ENCODE results near the gene C17orf107. TPM values are rescaled to one million over a fixed set of nuclear protein-coding genes. Genes with fewer than 3 reads are reported as not detected.

Gene C17orf107
- total RNA-seq, 1 experiment from 2014 or later, result 2.7 TPM

GRCh38 chr17:4933646-4934045 is 34.3 kb downstream of the C17orf107 start:
- no peaks in the 10 kb centered on the region for H3K27me3 ChIP-seq (replicated peaks; ENCODE audit: insufficient read depth, low read depth, low read length, poor library complexity)
- intact Hi-C loops (cut with micrococcal nuclease; ENCODE audit: unreplicated experiment), result no loop called here
- no peaks in the 10 kb centered on the region for H3K9me3 ChIP-seq (ENCODE audit: low read depth, low read length, poor library complexity, severe bottlenecking)
- H3K27ac ChIP-seq (ENCODE audit: low read depth, low read length, poor library complexity, severe bottlenecking), result no peak overlapping the region
- no peak for DNase-seq (ENCODE audit: low spot score)
- peaks cover 19% of the 10 kb centered on the region for H3K36me3 ChIP-seq (ENCODE audit: insufficient read depth, low read length, poor library complexity, severe bottlenecking)
- H3K4me1 ChIP-seq (ENCODE audit: insufficient read depth, low read length, poor library complexity, severe bottlenecking), result peaks cover 2% of the 10 kb centered on the region
- BruUV-seq (replicated peaks), result no TSS peak
- H3K4me3 ChIP-seq (ENCODE audit: low read depth, low read length, poor library complexity, severe bottlenecking), result no peak overlapping the region
- ChIA-PET CTCF (no interaction called here), POLR2A (ENCODE audit: low non-redundant PET) (no interaction called here)
- TF ChIP-seq EZH2 (IDR thresholded peaks at IDR 0.05; ENCODE audit: borderline replicate concordance, low read depth, low read length, poor library complexity, severe bottlenecking), result no peak
- TF ChIP-seq CTCF (conservative IDR thresholded peaks at IDR 0.05; ENCODE audit: low read depth, low read length), result no peak

- no peak overlapping the region for H3K4me3 ChIP-seq (ENCODE audit: low read depth, low read length, poor library complexity, severe bottlenecking)
- no peaks in the 10 kb centered on the region for H3K9me3 ChIP-seq (ENCODE audit: low read depth, low read length, poor library complexity, severe bottlenecking)
- DNase-seq (ENCODE audit: low spot score), result no peak
- POLR2A ChIA-PET (ENCODE audit: low non-redundant PET), result no interaction called here
- TF ChIP-seq EZH2 (IDR thresholded peaks at IDR 0.05; ENCODE audit: borderline replicate concordance, low read depth, low read length, poor library complexity, severe bottlenecking) (no peak), CTCF (conservative IDR thresholded peaks at IDR 0.05; ENCODE audit: low read depth, low read length) (no peak)
- H3K27me3 ChIP-seq (replicated peaks; ENCODE audit: insufficient read depth, low read depth, low read length, poor library complexity), result no peaks in the 10 kb centered on the region
- BruUV-seq (replicated peaks), result no TSS peak
- CTCF ChIA-PET, result no interaction called here
- intact Hi-C loops (cut with micrococcal nuclease; ENCODE audit: unreplicated experiment), result no loop called here
- H3K4me1 ChIP-seq (ENCODE audit: insufficient read depth, low read length, poor library complexity, severe bottlenecking), result peaks cover 7% of the 10 kb centered on the region
- H3K36me3 ChIP-seq (ENCODE audit: insufficient read depth, low read length, poor library complexity, severe bottlenecking), result peaks cover 19% of the 10 kb centered on the region
- H3K27ac ChIP-seq (ENCODE audit: low read depth, low read length, poor library complexity, severe bottlenecking), result no peak overlapping the region
Measured at GRCh38 chr17:4934173-4934979, 35.0 kb downstream of the C17orf107 start.

GRCh38 chr17:4935650-4936049 is 36.3 kb downstream of the C17orf107 start:
- Histone ChIP-seq H3K4me1 (ENCODE audit: insufficient read depth, low read length, poor library complexity, severe bottlenecking) (peaks cover 7% of the 10 kb centered on the region), H3K9me3 (ENCODE audit: low read depth, low read length, poor library complexity, severe bottlenecking) (no peaks in the 10 kb centered on the region), H3K4me3 (ENCODE audit: low read depth, low read length, poor library complexity, severe bottlenecking) (no peak overlapping the region), H3K36me3 (ENCODE audit: insufficient read depth, low read length, poor library complexity, severe bottlenecking) (peaks cover 19% of the 10 kb centered on the region), H3K27me3 (replicated peaks; ENCODE audit: insufficient read depth, low read depth, low read length, poor library complexity) (no peaks in the 10 kb centered on the region), H3K27ac (ENCODE audit: low read depth, low read length, poor library complexity, severe bottlenecking) (no peak overlapping the region)
- POLR2A ChIA-PET (ENCODE audit: low non-redundant PET), result no interaction called here
- BruUV-seq (replicated peaks), result no TSS peak
- CTCF ChIA-PET, result no interaction called here
- intact Hi-C loops (cut with micrococcal nuclease; ENCODE audit: unreplicated experiment), result no loop called here
- no peak for DNase-seq (ENCODE audit: low spot score)
- TF ChIP-seq EZH2 (IDR thresholded peaks at IDR 0.05; ENCODE audit: borderline replicate concordance, low read depth, low read length, poor library complexity, severe bottlenecking) (no peak), CTCF (conservative IDR thresholded peaks at IDR 0.05; ENCODE audit: low read depth, low read length) (no peak)
